Thymus (tissue), 14 donors: Measurements from ENCODE around the gene REC8. TPM values are rescaled to one million over a fixed set of nuclear protein-coding genes. Genes with fewer than 3 reads are reported as not detected.
A peak's percentile ranks its signal among the peaks of the same experiment; 100 is the strongest.

Experiments used
- DNase-seq, 9 donors: peaks; one replicate each; pipeline ENCODE4 v3.0.0-alpha.2; 2013; ENCODE audit warnings: low spot score in 9 of 9, low read depth in 6 of 9, missing footprints in 1 of 9
- H3K27ac ChIP-seq, 2 donors: one replicate each; pipeline ENCODE4 v1.5.1; 2013; ENCODE audit warnings: control low read depth in 1 of 2, low read depth in 1 of 2, low read length in 1 of 2, mild to moderate bottlenecking in 1 of 2, moderate library complexity in 1 of 2
- H3K27me3 ChIP-seq, 2 donors: one replicate each; pipeline ENCODE4 v1.5.1; 2013; ENCODE audit warnings: low read length in 1 of 2; ENCODE audit not compliant: control insufficient read depth in 2 of 2, insufficient read depth in 1 of 2
- H3K36me3 ChIP-seq, 2 donors: one replicate each; pipeline ENCODE4 v1.5.1; 2013; ENCODE audit warnings: low read length in 1 of 2, mild to moderate bottlenecking in 1 of 2, moderate library complexity in 1 of 2; ENCODE audit not compliant: control insufficient read depth in 2 of 2, insufficient read depth in 2 of 2
- H3K4me1 ChIP-seq, 2 donors: one replicate each; pipeline ENCODE4 v1.5.1; 2013; ENCODE audit warnings: low read length in 2 of 2; ENCODE audit not compliant: control insufficient read depth in 2 of 2, insufficient read depth in 2 of 2
- H3K4me3 ChIP-seq, 2 donors: one replicate each; pipeline ENCODE4 v1.5.1; 2013; ENCODE audit warnings: low read length in 2 of 2, control low read depth in 1 of 2, mild to moderate bottlenecking in 1 of 2
- H3K9me3 ChIP-seq, 2 donors: one replicate each; pipeline ENCODE4 v1.5.1; 2013; ENCODE audit warnings: low read length in 1 of 2, mild to moderate bottlenecking in 1 of 2; ENCODE audit not compliant: control insufficient read depth in 2 of 2, insufficient read depth in 1 of 2
- WGBS: extraction: QIAGEN DNeasy Blood & Tissue Kit; methylation state at CpG from one replicate; pipeline ENCODE4 v1.1.7; 2013; 5-methylcytosine and 5-hydroxymethylcytosine counted together
- long read RNA-seq, 10 donors: transcript quantifications; one replicate each; lab custom pipeline, GENCODE V29; 2026
- polyA plus RNA-seq: library from polyadenylated mRNA; stranded (reverse); fragments of 200-250 nt; gene quantifications from one replicate; pipeline ENCODE4 v1.2.3, GENCODE V29; 2013
- total RNA-seq: library from RNA; stranded (reverse); fragments of 120-200 nt; gene quantifications from one replicate; pipeline ENCODE4 v1.2.4, GENCODE V29; 2013
- donor health status: healthy.

REC8 gene
- 17.7 TPM for total RNA-seq
- polyA plus RNA-seq: 47.8 TPM
- long read RNA-seq, donor 1, partial matches to known transcripts: 0 of 2 reads
- long read RNA-seq, donor 1, other reads (novel, unspliced or antisense): 0 of 2 reads
- long read RNA-seq, donor 2: 0 reads
- long read RNA-seq, donor 3, partial matches to known transcripts: 16 of 29 reads
- long read RNA-seq, donor 3, other reads (novel, unspliced or antisense): 0 of 29 reads
- long read RNA-seq, donor 4, partial matches to known transcripts: 12 of 23 reads
- long read RNA-seq, donor 4, other reads (novel, unspliced or antisense): 6 of 23 reads
- long read RNA-seq, donor 5, transcript REC8-203 (2 exons, 405 nt): major isoform, 5 of 47 reads
- long read RNA-seq, donor 5, partial matches to known transcripts: 36 of 47 reads
- long read RNA-seq, donor 5, other reads (novel, unspliced or antisense): 0 of 47 reads
- long read RNA-seq, donor 6, partial matches to known transcripts: 0 of 3 reads
- long read RNA-seq, donor 6, other reads (novel, unspliced or antisense): 0 of 3 reads
- long read RNA-seq, donor 7, partial matches to known transcripts: 0 of 7 reads
- long read RNA-seq, donor 7, other reads (novel, unspliced or antisense): 0 of 7 reads
- long read RNA-seq, donor 8, partial matches to known transcripts: 0 of 2 reads
- long read RNA-seq, donor 8, other reads (novel, unspliced or antisense): 0 of 2 reads
- long read RNA-seq, donor 9, partial matches to known transcripts: 0 of 4 reads
- long read RNA-seq, donor 9, other reads (novel, unspliced or antisense): 0 of 4 reads
- long read RNA-seq, donor 10, partial matches to known transcripts: 0 of 4 reads
- long read RNA-seq, donor 10, other reads (novel, unspliced or antisense): 0 of 4 reads

- Histone ChIP-seq H3K36me3 (peaks cover 20 to 44% of the 10 kb centered on the region in 2 donors), H3K4me1 (peaks cover 6 to 43% of the 10 kb centered on the region in 2 donors), H3K9me3 (no peaks in the 10 kb centered on the region), H3K4me3 (peak within 1 kb of the TSS; percentile 48 to 67), H3K27me3 (no peaks in the 10 kb centered on the region), H3K27ac (peak within 1 kb of the TSS; percentile 48 to 79)
- 8% methylated on average over 63 of the region's 63 CpGs for WGBS
- DNase-seq: peak in 7 of 9 donors; percentile 59 to 94 (median 85)
Measured at GRCh38 chr14:24171422-24172260, at the start of gene REC8. Gene REC8, plus strand, starts transcription at chr14:24172080. Its CDS starts 473 bp downstream, at chr14:24172553.

GRCh38 chr14:24122416-24122815 is 49.5 kb upstream of the REC8 start:
- 67% methylated on average over 4 of the region's 4 CpGs for WGBS
- Histone ChIP-seq H3K27me3 (no peaks in the 10 kb centered on the region), H3K4me3 (no peak overlapping the region), H3K9me3 (no peaks in the 10 kb centered on the region), H3K36me3 (peaks cover 61 to 63% of the 10 kb centered on the region in 2 donors), H3K4me1 (peaks cover 6 to 31% of the 10 kb centered on the region in 2 donors), H3K27ac (peak overlapping the region in 1 of 2 donors; percentile 80)
- peak in 1 of 9 donors; percentile 63 for DNase-seq

GRCh38 chr14:24122898-24123297 is 49.0 kb upstream of the REC8 start:
- Histone ChIP-seq H3K9me3 (no peaks in the 10 kb centered on the region), H3K4me1 (peaks cover 5 to 31% of the 10 kb centered on the region in 2 donors), H3K36me3 (peaks cover 58 to 59% of the 10 kb centered on the region in 2 donors), H3K4me3 (no peak overlapping the region), H3K27ac (peak overlapping the region; percentile 54 to 80), H3K27me3 (no peaks in the 10 kb centered on the region)
- no peak for DNase-seq
- WGBS: 96% methylated on average over 8 of the region's 8 CpGs

GRCh38 chr14:24123424-24124417 is 48.2 kb upstream of the REC8 start:
- Histone ChIP-seq H3K36me3 (peaks cover 50% of the 10 kb centered on the region in 2 donors), H3K4me3 (no peak overlapping the region), H3K9me3 (no peaks in the 10 kb centered on the region), H3K27ac (peak overlapping the region in 1 of 2 donors; percentile 56), H3K27me3 (no peaks in the 10 kb centered on the region), H3K4me1 (peaks cover 5 to 31% of the 10 kb centered on the region in 2 donors)
- WGBS: 95% methylated on average over 9 of the region's 9 CpGs
- DNase-seq: no peak

- Histone ChIP-seq H3K27ac (no peak overlapping the region), H3K9me3 (no peaks in the 10 kb centered on the region), H3K4me3 (no peak overlapping the region), H3K27me3 (no peaks in the 10 kb centered on the region), H3K4me1 (peaks cover 6 to 35% of the 10 kb centered on the region in 2 donors), H3K36me3 (peaks cover 21% of the 10 kb centered on the region in 2 donors)
- no peak for DNase-seq
Measured at GRCh38 chr14:24126939-24127338, 44.9 kb upstream of the REC8 start.

- peaks cover 16 to 17% of the 10 kb centered on the region in 2 donors for H3K36me3 ChIP-seq
- no peak overlapping the region for H3K27ac ChIP-seq
- H3K27me3 ChIP-seq: no peaks in the 10 kb centered on the region
- H3K4me3 ChIP-seq: no peak overlapping the region
- H3K4me1 ChIP-seq: peaks cover 12 to 35% of the 10 kb centered on the region in 2 donors
- 99% methylated on average over 2 of the region's 2 CpGs for WGBS
- DNase-seq: no peak
- no peaks in the 10 kb centered on the region for H3K9me3 ChIP-seq
Measured at GRCh38 chr14:24127673-24128072, 44.2 kb upstream of the REC8 start.

GRCh38 chr14:24129410-24129998 is 42.4 kb upstream of the REC8 start:
- Histone ChIP-seq H3K4me3 (no peak overlapping the region), H3K27me3 (no peaks in the 10 kb centered on the region), H3K27ac (no peak overlapping the region), H3K9me3 (no peaks in the 10 kb centered on the region), H3K4me1 (peaks cover 14 to 27% of the 10 kb centered on the region in 2 donors), H3K36me3 (no peaks in the 10 kb centered on the region)
- DNase-seq: no peak
- 97% methylated on average over 8 of the region's 8 CpGs for WGBS
